ENCODE data around the gene DRP2.

DNA sequence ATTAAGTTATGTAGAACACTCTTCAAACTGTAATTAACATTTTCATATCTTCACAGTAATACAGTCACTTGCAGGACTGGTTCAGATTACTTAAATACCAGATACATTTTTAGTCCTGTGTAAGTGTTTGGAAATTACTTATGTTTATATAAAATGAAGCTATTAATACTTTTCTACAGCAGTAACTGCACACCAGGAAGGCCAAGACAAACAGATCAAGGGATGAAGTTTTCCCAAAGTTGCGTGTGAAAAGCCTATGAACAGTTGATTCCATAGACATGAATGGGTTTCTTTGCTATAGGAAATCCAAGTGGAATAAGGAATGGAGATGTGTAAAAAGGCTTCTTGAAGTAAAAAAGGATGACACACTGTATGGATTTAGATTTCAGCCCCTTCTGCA lies 28.9 kb upstream of the DRP2 start:
- TF ChIP-seq, protein P1, sequence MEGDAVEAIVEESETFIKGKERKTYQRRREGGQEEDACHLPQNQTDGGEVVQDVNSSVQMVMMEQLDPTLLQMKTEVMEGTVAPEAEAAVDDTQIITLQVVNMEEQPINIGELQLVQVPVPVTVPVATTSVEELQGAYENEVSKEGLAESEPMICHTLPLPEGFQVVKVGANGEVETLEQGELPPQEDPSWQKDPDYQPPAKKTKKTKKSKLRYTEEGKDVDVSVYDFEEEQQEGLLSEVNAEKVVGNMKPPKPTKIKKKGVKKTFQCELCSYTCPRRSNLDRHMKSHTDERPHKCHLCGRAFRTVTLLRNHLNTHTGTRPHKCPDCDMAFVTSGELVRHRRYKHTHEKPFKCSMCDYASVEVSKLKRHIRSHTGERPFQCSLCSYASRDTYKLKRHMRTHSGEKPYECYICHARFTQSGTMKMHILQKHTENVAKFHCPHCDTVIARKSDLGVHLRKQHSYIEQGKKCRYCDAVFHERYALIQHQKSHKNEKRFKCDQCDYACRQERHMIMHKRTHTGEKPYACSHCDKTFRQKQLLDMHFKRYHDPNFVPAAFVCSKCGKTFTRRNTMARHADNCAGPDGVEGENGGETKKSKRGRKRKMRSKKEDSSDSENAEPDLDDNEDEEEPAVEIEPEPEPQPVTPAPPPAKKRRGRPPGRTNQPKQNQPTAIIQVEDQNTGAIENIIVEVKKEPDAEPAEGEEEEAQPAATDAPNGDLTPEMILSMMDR (conservative IDR thresholded peaks at IDR 0.05; ENCODE audit: low read depth, low read length) = no peak
- TF ChIP-seq EZH2 (IDR thresholded peaks at IDR 0.05; ENCODE audit: borderline replicate concordance, low read depth, low read length, poor library complexity, severe bottlenecking) = no peak
